Measurements from ENCODE around the gene CLIP2.

GRCh38 chr7:74449809-74450397, 160.7 kb downstream of the CLIP2 start:
- TF ChIP-seq PRDM10 (tag by site-specific recombination; IDR thresholded peaks at IDR 0.05) (no peak), CTCF (tag by site-specific recombination; IDR thresholded peaks at IDR 0.05) (peak; percentile 57; the same call in 1 of the 2 replicates), KLF17 (tag by site-specific recombination; IDR thresholded peaks at IDR 0.05) (no peak), ZNF639 (tag by site-specific recombination; IDR thresholded peaks at IDR 0.05) (no peak)

Data from HEK293 (cell line).